ENCODE results near the gene LAMA3. TPM values are rescaled to one million over a fixed set of nuclear protein-coding genes. Genes with fewer than 3 reads are reported as not detected.

The LAMA3 gene
- total RNA-seq, 3 donors from 2014 or later (not counting 1 experiment from before 2014, with no cell fraction given) = not detected

- no peak for ATAC-seq
- DNase-seq = no peak
- Mint-ChIP-seq H3K27ac (no peak overlapping the region), H3K4me3 (no peak overlapping the region), H3K9me3 (no peaks in the 10 kb centered on the region), H3K36me3 (no peaks in the 10 kb centered on the region), H3K4me1 (no peaks in the 10 kb centered on the region), H3K27me3 (ENCODE audit: low read depth in 2 of 2) (peaks cover 19 to 34% of the 10 kb centered on the region in 2 donors)
- intact Hi-C loops (cut with micrococcal nuclease) = no loop called here
- no peak overlapping the region for H3K27ac ChIP-seq (ENCODE audit: low read length)
- H3K4me3 ChIP-seq (ENCODE audit: low read length) = no peak overlapping the region
- H3K36me3 ChIP-seq (ENCODE audit: control insufficient read depth, insufficient read depth, low read length) = no peaks in the 10 kb centered on the region
- no peak for TF ChIP-seq CTCF (IDR thresholded peaks at IDR 0.05)
- WGBS (ENCODE audit: insufficient coverage) = 84% methylated on average over 3 of the region's 3 CpGs
- H3K4me1 ChIP-seq (ENCODE audit: control insufficient read depth, insufficient read depth, low read length) = no peaks in the 10 kb centered on the region
- no peaks in the 10 kb centered on the region for H3K9me3 ChIP-seq (ENCODE audit: control insufficient read depth, insufficient read depth, low read length)
- peaks cover 2% of the 10 kb centered on the region for H3K27me3 ChIP-seq (ENCODE audit: control insufficient read depth, insufficient read depth, low read length)
These were observed 13.4 kb upstream of the LAMA3 start for GRCh38 chr18:23675896-23676295.

- Mint-ChIP-seq H3K4me1 (no peaks in the 10 kb centered on the region), H3K4me3 (no peak overlapping the region), H3K36me3 (no peaks in the 10 kb centered on the region), H3K9me3 (no peaks in the 10 kb centered on the region), H3K27me3 (ENCODE audit: low read depth in 2 of 2) (peaks cover 28 to 49% of the 10 kb centered on the region in 2 donors), H3K27ac (no peak overlapping the region)
- intact Hi-C loops (cut with micrococcal nuclease) = no loop called here
- Histone ChIP-seq H3K27me3 (ENCODE audit: control insufficient read depth, insufficient read depth, low read length) (peaks cover 4% of the 10 kb centered on the region), H3K4me3 (ENCODE audit: low read length) (no peak overlapping the region), H3K9me3 (ENCODE audit: control insufficient read depth, insufficient read depth, low read length) (no peaks in the 10 kb centered on the region), H3K36me3 (ENCODE audit: control insufficient read depth, insufficient read depth, low read length) (no peaks in the 10 kb centered on the region), H3K4me1 (ENCODE audit: control insufficient read depth, insufficient read depth, low read length) (no peaks in the 10 kb centered on the region), H3K27ac (ENCODE audit: low read length) (no peak overlapping the region)
- DNase-seq (no peak), ATAC-seq (no peak)
- TF ChIP-seq CTCF (IDR thresholded peaks at IDR 0.05) = no peak
- WGBS (ENCODE audit: insufficient coverage) = 89% methylated on average over 1 of the region's 2 CpGs
These were observed 7.2 kb upstream of the LAMA3 start for GRCh38 chr18:23682045-23682444.

DNA sequence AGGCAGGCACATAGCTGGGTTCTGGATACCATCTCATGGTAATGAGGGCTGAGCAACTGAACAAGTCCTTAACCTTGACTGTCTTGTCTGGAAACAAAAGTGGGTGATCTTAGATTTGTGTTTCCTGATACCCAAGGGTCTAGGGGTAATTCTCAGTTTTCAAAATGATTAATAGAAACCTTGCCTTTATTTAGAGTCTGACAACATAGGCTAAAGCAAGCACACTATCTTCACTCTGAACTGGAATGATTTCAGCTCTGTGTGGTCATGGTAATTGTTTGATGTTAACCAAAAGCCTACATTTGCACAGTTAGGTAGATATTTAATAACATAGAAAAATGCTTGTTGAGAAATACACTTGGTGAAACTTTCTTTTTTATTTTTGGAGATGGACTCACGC is 6.8 kb upstream of the LAMA3 start:
- intact Hi-C loops (cut with micrococcal nuclease) = no loop called here
- Mint-ChIP-seq H3K4me1 (no peaks in the 10 kb centered on the region), H3K9me3 (no peaks in the 10 kb centered on the region), H3K27me3 (ENCODE audit: low read depth in 2 of 2) (peaks cover 32 to 53% of the 10 kb centered on the region in 2 donors), H3K36me3 (no peaks in the 10 kb centered on the region), H3K27ac (no peak overlapping the region), H3K4me3 (no peak overlapping the region)
- H3K27me3 ChIP-seq (ENCODE audit: control insufficient read depth, insufficient read depth, low read length) = peaks cover 5% of the 10 kb centered on the region
- ATAC-seq (no peak), DNase-seq (no peak)
- no peak for TF ChIP-seq CTCF (IDR thresholded peaks at IDR 0.05)
- no peak overlapping the region for H3K4me3 ChIP-seq (ENCODE audit: low read length)
- 89% methylated on average over 1 of the region's 1 CpG for WGBS (ENCODE audit: insufficient coverage)
- no peaks in the 10 kb centered on the region for H3K36me3 ChIP-seq (ENCODE audit: control insufficient read depth, insufficient read depth, low read length)
- no peak overlapping the region for H3K27ac ChIP-seq (ENCODE audit: low read length)
- no peaks in the 10 kb centered on the region for H3K4me1 ChIP-seq (ENCODE audit: control insufficient read depth, insufficient read depth, low read length)
- no peaks in the 10 kb centered on the region for H3K9me3 ChIP-seq (ENCODE audit: control insufficient read depth, insufficient read depth, low read length)

DNA sequence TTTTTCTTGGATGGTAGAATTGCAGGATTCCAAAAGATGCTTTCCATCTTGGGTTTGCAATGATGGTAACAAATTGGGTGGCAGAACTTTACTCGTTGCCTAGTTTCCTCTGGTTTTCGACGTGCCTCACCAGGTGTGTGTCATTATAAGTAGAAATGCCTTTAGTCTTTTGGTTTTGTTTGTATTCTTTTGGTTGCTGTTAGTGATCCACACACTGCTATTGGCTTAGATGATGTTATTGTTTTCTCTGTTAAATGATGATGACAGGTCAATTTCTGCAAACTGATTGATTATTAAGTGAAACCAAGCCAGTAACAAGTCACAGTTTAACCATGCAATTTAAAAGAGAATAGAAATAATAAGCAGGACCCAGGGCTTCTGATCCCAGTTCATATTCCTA is 6.1 kb upstream of the LAMA3 start:
- Mint-ChIP-seq H3K9me3 (no peaks in the 10 kb centered on the region), H3K27me3 (ENCODE audit: low read depth in 2 of 2) (peaks cover 36 to 60% of the 10 kb centered on the region in 2 donors), H3K4me1 (no peaks in the 10 kb centered on the region), H3K36me3 (no peaks in the 10 kb centered on the region), H3K27ac (no peak overlapping the region), H3K4me3 (no peak overlapping the region)
- intact Hi-C loops (cut with micrococcal nuclease) = no loop called here
- DNase-seq (no peak), ATAC-seq (no peak)
- no peaks in the 10 kb centered on the region for H3K4me1 ChIP-seq (ENCODE audit: control insufficient read depth, insufficient read depth, low read length)
- WGBS (ENCODE audit: insufficient coverage) = 96% methylated on average over 3 of the region's 3 CpGs
- H3K27ac ChIP-seq (ENCODE audit: low read length) = no peak overlapping the region
- H3K36me3 ChIP-seq (ENCODE audit: control insufficient read depth, insufficient read depth, low read length) = no peaks in the 10 kb centered on the region
- H3K9me3 ChIP-seq (ENCODE audit: control insufficient read depth, insufficient read depth, low read length) = no peaks in the 10 kb centered on the region
- peaks cover 6% of the 10 kb centered on the region for H3K27me3 ChIP-seq (ENCODE audit: control insufficient read depth, insufficient read depth, low read length)
- no peak for TF ChIP-seq CTCF (IDR thresholded peaks at IDR 0.05)
- H3K4me3 ChIP-seq (ENCODE audit: low read length) = no peak overlapping the region

All from natural killer cell (primary cell).